ENCODE data around the gene RNF40.
"Not testable (repeated sequence)": the region's sequence is repeated elsewhere in the genome, so short reads cannot be mapped to it uniquely, and the experiment has no call there.

RNF40 gene

DNA sequence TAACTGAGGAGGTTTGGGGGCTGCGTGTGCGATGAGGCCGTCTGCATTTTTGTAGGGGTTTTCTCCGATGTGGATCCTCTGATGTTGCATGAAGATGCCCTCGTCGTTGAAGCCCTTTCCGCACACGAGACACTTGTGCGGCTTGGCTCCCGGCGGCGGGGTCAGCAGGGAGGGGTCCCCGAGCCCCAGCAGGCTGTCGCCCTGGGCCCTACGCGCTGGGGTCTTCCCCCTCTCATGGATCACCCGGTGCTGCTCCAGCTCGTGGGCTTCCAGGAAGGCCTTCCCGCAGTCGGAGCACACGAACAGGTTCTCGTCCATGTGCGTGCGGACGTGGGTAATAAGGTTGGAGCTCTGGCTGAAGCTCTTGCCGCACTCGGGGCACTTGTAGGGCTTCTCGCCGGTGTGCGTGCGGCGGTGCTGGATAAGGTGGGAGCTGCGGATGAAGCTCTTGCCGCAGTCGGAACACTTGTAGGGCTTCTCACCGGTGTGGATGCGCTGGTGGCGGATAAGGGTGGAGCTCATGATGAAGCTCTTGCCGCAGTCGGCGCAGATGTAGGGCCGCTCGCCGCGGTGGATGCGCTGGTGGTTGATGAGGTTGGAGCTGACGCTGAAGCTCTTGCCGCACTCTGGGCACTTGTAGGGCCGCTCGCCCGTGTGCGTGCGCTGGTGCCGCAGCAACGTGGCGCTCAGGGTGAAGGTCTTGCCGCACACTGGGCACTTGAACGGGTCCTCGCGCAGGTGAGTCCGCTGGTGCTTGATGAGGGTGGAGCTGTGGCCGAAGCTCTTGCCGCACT is 20.6 kb downstream of the RNF40 start:
- no peak for DNase-seq (ENCODE audit: low spot score)

DNA sequence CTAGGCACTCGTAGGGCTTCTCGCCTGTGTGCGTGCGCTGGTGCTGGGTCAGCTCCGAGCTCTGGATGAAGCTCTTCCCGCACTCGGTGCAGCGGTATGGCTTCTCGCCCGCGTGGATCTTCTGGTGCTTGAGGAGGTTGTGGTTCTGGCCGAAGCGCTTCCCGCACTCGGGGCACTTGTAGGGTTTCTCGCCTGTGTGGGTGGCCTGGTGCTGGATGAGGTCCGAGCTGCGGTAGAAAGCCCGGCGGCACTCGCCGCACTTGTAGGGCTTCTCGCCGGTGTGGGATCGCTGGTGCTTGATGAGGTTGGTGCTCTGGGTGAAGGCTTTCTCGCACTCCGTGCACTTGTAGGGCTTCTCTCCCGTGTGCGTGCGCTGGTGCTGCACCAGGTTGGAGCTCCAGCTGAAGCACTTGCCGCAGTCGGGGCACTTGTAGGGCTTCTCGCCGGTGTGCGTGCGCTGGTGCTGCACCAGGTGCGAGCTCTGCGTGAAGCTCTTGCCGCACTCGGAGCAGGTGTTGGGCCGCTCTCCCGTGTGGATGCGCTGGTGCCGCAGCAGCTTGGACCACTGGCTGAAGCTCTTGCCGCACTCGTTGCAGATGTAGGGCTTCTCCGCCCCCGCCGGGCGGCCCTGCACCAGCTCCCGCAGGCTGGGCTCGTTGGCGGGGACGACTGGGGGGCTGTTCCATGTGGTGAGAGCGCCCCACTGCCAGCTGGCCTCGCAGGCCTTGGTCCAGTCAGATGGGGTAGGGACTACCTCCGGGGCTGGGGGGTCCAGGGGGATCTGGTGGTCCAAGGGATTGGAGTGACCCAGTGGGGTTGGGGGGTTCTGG is 21.4 kb downstream of the RNF40 start:
- DNase-seq (ENCODE audit: low spot score) = no peak

DNA sequence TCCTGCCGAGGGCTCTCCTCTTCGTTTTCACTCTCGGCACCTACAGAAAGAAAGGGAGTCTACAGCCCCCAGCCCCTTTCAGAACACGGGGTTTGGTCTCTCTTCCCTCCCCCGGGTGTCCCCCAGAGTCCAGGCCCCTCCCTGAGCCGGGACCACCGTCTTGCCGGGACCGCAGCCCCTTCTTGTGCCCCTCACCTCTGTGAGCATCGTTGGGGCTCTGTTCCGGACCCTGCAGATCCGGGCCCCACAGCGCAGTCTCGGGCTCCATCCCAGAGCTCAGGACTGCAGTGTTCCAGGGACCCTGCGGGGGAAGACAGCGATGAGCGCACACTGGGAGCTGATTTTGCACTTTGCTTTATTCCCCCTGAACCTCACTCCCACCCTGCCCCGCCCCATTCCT is 22.1 kb downstream of the RNF40 start:
- no peak for DNase-seq (ENCODE audit: low spot score)

DNA sequence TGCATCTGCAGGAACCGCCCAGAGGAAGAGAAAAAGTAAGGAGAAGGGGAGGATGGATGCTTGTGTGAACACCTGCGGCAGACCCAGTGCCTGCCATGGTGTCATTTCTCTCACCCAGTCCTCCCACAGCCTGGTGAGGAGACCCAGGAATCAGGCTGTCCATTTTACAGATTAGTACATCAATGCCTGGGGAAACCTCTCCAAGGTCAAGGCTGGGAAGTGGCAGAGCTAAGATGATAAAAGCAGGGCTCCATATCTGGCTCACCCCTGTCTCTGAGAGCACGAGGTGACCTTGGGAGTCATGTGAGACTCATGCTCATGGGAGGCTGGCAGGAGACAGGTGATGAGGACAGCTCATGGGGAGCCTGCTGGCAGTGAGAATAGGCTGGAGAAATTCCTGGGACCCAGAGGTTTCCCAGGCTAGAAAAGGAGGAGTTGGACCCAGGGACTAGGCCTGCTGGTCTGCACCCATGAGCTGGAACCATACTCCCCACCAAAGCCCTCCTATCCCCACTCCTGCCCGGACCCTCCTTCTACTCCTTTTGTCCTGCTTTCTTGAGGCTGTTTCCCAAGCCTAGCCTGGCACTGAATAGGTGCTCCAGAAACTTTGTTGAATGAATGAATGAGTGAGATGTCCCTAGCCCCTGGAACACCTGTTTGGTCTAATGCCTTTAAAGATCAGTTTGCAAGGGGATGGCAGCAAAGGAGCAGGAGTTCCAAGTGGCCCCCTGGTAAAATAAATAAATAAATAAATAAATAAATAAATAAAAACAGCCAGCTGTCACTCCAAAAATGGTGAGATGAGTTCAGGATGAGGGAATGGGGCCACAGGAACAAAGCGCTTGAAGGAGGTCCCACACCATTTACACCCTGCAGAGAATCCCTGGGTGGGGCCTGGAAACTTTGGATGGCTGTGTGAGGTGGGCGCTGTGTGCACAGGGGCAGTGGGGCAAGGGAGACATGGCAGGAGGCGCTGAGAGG is 23.3 kb downstream of the RNF40 start:
- DNase-seq (ENCODE audit: low spot score) = no peak

DNA sequence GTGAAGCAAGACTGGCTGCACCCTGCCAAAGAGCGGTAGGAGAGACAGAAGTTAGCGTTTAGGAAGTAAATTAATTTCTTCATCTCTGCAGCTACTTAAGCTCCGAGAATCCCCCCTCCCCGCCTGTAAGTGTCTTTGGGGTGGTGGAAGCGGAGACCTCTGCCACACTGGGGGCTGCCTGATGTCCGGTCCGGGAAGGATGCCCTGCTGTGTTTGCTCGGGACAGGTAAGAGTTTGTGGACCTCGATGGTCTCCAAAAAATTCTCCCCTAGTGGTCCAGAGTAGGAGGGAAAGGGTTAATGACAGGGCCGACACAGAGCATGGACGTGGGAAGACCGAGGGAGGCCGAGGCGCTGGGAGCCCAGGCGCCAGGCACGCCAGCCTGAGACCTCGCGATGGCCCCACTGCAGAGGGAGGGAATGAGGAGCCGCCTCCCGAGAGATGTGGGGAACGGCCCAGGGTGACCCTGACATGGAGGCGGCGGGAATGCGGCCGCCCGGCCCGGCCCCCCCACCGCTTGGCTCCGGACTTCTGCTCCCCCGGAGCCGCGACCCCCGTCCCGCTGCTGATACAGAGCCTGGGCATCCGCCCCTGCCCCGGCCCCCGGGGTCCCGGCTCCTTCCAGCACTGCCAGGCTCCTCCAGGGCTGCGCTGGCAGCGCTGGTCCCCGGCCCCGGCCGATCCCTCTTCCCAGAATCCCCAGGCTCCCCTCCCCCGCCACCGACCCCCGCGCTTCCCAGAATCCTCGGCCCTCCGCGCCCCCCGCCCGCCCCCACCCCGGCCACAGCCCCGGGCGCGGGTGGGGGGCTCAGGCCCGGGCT is 24.2 kb downstream of the RNF40 start:
- DNase-seq (ENCODE audit: low spot score) = no peak

DNA sequence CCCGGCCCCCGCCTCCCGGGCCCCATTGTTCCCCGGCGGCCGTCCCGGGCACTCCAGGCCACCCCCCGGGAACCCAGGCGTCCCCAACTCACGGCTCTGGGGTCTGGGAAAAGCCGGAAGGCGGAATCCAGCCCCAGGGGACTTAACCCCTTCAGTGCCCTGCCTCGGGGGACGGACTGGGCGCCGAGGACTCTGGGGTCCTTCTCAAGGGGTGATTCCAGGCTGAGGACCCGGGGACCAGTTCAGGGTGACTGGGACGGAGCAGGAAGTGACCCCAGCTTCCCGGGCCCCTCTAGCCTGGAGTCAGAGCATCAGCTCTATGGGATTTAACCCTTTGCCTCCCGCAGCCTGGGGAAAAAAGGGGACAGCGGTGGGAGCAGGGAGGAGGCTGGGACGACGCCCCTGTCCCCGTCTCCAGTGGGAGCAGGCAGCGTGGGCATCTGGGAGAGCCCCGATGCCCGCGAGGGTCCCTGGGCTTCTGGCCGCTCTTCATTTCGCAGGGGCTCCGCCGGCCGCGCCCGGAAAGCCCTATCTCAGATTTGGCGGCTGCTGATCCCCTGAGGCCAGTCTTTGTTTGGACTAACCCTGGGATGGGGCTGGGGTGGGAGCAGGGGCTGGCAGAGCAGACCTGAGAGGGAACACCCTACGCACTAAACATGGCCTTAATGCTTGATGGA is 25.0 kb downstream of the RNF40 start, which contains the start of gene ZNF629:
ZNF629 (minus strand) TSS at position 270 of the 677 bp plus-strand sequence. CDS start 2,723 bp downstream, outside the sequence.
- peak; percentile 83 for DNase-seq (ENCODE audit: low spot score)

DNA sequence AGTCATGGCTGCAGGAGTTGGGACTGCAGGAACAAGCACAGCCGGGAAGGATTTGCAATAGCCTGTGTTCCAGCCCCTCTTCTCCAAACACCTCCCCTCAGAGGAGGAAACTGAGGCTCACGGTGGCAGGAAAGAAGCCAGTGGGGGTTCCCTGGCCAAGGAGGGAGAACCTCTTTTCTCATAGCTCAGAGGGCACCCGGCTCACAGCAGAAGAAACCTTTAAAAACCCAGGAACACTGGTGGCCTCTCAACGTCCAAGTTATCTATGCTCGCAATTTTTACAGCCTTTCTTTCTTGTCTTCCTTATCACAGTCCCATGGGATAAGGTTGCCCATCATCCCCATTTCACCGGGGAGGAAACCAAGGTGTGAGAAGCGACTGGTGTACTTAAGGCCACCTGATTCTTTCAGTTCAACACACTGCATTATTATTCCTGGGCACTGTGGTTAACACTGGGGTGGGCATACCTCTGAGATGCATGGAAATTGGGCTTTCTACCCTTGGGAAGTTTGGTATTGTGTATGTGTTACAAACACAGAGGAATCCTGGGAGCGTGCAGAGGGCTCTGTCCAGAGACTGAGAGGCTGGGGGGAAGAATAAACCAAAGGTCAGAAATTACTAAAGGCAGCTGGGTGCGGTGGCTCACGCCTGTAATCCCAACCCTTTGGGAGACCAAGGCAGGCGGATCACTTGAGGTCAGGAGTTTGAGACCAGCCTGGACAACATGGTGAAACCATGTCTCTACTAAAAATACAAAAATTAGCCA is 25.7 kb downstream of the RNF40 start:
- no peak for DNase-seq (ENCODE audit: low spot score)

DNA sequence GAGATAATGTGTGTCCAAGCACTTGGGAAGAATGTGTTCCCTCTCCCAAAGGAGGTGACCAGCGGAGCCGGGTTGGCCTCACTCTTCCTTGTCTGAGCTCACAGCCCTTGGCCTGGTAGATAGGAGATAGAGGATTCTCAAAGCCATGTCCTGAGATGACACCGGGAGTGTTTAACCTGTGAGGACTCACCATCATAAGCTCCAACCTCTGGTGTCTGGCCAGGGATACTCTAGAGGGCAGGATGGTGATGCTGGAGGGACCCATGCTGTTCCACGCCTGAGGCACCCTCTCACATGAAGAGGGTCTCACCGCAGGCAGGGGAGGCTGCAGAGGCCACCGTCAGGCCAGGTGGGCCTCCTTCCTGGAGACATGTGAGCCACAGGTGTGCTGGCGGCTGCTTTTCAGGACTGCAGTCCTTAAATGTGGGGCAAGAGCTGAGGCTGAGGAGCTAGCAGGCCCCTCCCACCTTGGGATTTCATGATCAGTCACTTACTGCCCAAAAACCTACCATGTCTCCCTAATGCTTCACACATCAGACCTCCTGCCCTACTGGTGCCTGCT is 31.5 kb downstream of the RNF40 start:
- no peak for DNase-seq (ENCODE audit: low spot score)

DNA sequence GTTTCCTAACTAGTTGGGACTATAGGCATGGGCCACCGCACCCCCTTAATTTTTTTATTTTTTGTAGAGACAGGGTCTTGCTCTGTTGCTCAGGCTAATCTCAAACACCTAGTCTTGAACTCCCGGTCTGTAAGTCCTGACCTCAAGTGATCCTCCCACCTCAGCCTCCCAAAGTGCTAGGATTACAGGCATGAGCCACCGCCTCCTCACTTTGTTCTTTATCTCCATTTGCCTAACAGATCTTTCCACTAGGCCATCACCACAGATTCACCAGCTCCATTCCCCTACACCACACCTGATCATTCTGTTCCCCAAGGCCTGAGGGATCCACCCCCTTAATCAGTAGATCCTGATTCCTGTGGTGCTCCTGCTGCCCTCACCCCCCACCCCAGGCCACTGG is 32.5 kb downstream of the RNF40 start:
- no peak for DNase-seq (ENCODE audit: low spot score)

DNA sequence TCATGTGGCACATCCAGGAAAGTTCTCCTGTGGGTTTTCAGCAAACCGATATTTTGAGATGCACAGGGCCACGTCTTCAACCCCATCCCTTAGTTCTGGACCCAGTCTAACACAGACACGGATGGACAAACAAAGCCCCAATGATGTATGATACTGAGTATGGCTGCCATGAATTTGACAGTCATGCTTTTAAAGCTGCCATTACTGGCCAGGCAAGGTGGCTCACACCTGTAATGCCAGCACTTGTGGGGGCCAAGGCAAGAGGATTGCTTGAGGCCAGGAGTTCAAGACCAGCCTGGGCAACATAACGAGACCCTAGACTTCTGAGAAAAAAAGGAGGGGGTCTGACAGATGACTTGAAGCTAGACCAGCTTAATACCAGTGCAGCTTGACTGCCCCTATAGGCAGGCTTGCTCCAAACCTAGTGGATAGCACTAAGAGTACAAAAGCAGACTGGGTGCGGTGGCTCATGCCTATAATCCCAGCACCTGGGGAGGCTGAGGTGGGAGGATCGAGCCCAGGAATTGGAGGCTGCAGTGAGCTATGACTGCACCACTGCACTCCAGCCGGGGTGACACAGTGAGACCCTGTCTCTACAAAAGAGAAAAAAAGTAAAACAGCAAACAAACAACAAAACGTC is 35.7 kb downstream of the RNF40 start:
- DNase-seq (ENCODE audit: low spot score) = no peak

DNA sequence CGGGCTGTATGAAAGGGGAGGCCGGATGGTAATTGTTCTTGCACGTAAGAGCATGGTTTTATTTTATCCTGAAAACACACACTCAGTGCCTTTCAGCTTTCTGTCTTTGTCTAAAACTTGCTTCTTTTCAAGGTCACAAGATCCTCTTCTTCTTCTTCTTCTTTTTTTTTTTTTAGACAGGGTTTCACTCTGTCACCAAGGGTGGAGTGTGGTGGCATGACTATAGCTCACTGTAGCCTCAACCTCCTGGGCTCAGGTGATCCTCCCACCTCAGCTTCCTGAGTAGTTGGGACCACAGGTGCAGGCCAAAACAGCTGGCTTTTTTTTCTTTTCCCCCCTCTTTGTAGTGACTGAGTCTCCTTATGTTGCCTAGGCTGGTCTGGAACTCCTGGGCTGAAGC is 40.8 kb downstream of the RNF40 start:
- DNase-seq (ENCODE audit: low spot score) = no peak

DNA sequence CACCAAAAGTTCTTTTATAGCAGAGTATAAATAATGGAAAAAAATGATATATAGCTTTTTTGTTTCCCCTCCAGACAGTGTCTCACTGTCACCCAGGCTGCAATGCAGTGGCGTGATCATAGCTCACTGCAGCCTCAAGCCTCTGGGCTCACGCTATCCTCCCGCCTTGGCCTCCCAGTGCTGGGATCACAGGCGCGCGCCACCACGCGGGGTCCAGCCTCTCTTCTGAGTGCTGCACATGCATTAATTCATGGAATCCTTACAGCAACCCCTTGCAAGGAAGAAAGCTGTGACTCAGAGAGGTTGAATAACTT is 42.9 kb downstream of the RNF40 start:
- DNase-seq (ENCODE audit: low spot score) = no peak

DNA sequence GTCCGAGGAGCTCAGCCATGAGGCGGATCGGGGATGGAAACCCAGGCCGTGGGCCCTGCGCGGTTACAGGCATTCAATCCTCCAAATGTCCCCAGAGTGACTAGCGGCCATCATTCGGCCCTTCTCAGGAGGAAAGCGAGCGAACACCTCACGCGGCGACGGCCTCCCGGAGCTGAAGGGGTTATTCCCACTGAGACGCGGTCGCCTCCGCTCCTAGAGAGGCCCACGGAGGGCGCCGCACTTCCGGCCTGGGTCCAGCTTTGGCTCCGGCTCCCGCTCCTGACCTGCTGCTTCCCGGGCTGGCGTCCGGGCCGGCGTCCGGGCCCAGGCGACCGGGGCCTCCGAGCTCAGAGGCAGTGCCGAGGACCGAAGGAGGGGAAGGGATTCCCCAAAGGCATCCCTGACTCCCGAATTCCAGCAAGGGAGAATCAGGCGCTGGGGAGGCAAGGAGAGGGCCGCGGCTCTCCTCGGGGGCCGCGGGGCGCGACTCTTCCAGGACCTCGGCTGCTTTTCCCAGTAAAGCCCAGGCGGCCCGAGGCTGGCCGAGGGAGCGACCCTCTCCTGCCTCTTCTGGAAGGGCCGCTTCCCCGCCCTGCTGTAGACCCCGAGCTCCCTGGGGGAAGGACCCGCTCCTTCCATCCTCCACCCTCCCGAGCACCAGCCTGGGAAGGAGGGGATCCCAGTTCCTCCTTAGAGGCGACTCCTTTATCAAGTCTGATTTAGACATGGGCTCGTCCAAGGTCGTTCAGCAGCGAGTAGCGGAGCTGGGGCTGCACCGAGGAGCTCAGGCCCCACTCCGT is 43.4 kb downstream of the RNF40 start:
- peak; percentile 86 for DNase-seq (ENCODE audit: low spot score)

DNA sequence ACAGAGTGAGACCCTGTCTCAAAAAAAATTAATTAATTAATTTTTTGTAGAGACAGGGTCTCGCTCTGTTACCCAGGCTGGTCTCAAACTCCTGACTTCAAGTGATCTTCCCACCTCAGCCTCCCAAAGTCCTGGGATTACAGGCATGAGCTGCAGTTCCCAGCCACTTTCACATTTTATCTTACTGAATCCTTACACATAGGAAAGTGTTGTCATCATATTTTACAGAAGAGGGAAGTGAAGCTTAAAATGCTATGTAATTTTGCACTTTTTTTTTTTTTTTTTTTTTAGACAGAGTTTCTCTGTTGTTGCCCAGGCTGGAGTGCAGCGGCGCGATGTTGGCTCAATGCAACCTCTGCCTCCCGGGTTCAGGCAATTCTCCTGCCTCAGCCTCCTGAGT is 46.0 kb downstream of the RNF40 start:
- no peak for DNase-seq (ENCODE audit: low spot score)

DNA sequence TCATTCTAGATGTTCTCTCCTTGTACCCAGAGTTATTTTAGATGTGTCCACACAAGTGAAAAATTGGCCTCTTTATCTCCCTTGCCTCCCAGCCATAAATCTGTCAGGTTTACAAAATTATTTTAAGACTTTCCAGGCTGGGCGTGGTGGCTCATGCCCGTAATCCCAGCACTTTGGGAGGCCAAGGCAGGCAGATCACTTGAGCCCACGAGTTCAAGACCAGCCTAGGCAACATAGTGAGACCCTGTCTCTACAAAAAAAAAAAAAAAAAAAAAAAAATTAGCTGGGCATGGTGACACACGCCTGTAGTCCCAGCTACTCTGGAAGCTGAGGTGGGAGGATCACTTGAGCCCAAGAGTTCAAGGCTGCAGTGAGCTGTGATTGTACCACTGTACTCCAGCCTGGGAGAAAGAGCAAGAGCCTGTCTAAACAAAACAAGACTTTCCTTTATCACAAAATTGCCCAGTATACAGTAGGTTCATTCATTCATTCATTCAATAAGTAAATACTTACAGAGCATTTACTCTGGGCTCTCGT is 46.8 kb downstream of the RNF40 start:
- DNase-seq (ENCODE audit: low spot score) = not testable (repeated sequence)

DNA sequence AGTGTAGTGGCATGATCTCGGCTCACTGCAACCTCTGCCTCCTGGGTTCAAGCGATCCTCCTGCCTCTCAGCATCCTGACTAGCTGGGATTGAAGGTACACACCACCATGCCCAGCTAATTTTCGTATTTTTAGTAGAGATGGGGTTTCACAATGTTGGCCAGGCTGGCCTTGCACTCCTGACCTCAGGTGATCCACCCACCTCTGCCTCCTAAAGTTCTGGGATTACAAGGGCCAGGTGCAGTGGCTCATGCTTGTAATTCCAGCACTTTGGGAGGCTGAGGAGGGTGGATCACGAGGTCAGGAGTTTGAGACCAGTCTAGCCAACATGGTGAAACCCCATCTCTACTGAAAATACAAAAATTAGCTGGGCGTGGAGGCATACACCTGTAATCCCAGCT is 47.6 kb downstream of the RNF40 start:
- not testable (repeated sequence) for DNase-seq (ENCODE audit: low spot score)

DNA sequence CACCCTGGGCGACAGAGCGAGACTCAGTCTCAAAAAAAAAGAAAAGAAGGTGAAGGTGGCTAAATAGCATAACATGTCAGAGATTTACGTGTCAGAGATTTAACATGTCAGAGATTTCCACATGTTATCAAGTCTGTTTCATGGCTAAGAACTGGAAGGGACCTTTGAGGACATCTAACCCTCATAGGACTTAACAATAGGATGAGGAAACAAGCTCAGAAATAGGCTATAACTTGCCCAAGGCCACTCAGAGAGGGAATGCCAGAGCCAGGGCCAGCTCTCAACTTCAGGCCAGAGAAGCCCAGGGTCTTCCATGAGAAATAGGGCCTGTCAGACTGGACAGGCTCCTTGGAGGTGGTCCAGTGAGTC is 51.7 kb downstream of the RNF40 start:
- DNase-seq (ENCODE audit: low spot score) = no peak

DNA sequence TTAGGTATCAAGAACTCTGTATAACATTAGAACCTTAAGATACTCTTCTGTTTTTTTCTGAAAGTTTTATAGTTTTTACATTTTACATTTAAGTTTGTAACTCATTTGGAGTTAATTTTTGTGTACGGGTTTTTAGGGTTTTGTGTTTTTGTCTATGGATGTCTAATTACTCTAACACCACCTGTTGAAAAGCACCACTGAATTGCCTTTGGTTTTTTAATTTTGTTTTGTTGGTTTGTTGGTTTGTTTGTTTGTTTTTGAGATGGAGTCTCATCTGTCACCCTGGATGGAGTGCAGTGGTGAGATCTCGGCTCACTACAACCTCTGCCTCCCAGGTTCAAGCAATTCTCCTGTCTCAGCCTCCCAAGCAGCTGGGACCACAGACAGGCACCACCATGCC is 54.6 kb downstream of the RNF40 start:
- DNase-seq (ENCODE audit: low spot score) = no peak
